Mesenchymal stem cell (in vitro differentiated cells and primary cell): ENCODE measurements around the gene PGM1.

Experiments
- DNase-seq: peaks from one replicate; pipeline ENCODE4 v3.0.0-alpha.2; 2013
- H2AFZ ChIP-seq: one replicate; pipeline ENCODE4 v1.6.1; 2013; ENCODE audit warnings: low read depth, mild to moderate bottlenecking, control low read depth, inconsistent platforms, low read length, moderate library complexity
- H2AK5ac ChIP-seq: 2 replicates; pipeline ENCODE4 v1.6.1; 2013; ENCODE audit warnings: low read length, moderate library complexity, mild to moderate bottlenecking, inconsistent platforms; ENCODE audit not compliant: severe bottlenecking
- H2BK120ac ChIP-seq: one replicate; pipeline ENCODE4 v1.6.1; 2013; ENCODE audit warnings: low read depth, mild to moderate bottlenecking, inconsistent platforms, low read length, moderate library complexity
- H2BK12ac ChIP-seq, 2 experiments: one replicate each; pipeline ENCODE4 v1.6.1; 2013; ENCODE audit warnings: inconsistent platforms in 2 of 2, low read length in 2 of 2, mild to moderate bottlenecking in 2 of 2, moderate library complexity in 2 of 2, control low read depth in 1 of 2
- H2BK15ac ChIP-seq: one replicate; pipeline ENCODE4 v1.6.1; 2013; ENCODE audit warnings: mild to moderate bottlenecking, low read depth, inconsistent platforms; ENCODE audit not compliant: poor library complexity, severe bottlenecking
- H2BK5ac ChIP-seq: 2 replicates; pipeline ENCODE4 v1.6.1; 2013; ENCODE audit warnings: low read depth, mild to moderate bottlenecking, low read length, control low read depth, inconsistent platforms; ENCODE audit not compliant: poor library complexity, severe bottlenecking
- H3K14ac ChIP-seq, 2 experiments: one replicate each; pipeline ENCODE4 v1.6.1; 2013; ENCODE audit warnings: inconsistent platforms in 2 of 2, low read length in 2 of 2, control low read depth in 1 of 2, mild to moderate bottlenecking in 1 of 2, moderate library complexity in 1 of 2
- H3K18ac ChIP-seq, 2 experiments: one replicate each; pipeline ENCODE4 v1.6.1; 2013; ENCODE audit warnings: inconsistent platforms in 2 of 2, low read length in 2 of 2, control low read depth in 1 of 2, low read depth in 1 of 2, mild to moderate bottlenecking in 1 of 2
- H3K23ac ChIP-seq, 2 experiments: one replicate each; pipeline ENCODE4 v1.6.1; 2013; ENCODE audit warnings: inconsistent platforms in 2 of 2, low read length in 2 of 2, mild to moderate bottlenecking in 2 of 2, moderate library complexity in 2 of 2, control low read depth in 1 of 2
- H3K27ac ChIP-seq: 2 replicates; pipeline ENCODE4 v1.5.1; 2013; ENCODE audit warnings: mild to moderate bottlenecking, moderate library complexity, low read length, control low read depth, inconsistent platforms; ENCODE audit not compliant: poor library complexity, severe bottlenecking
- H3K27me3 ChIP-seq, 2 experiments: 2 replicates each; pipeline versions ENCODE4 v1.6.1 to v1.7.0; 2013; ENCODE audit warnings: low read length in 2 of 2, mild to moderate bottlenecking in 2 of 2, moderate library complexity in 2 of 2, control low read depth in 1 of 2, inconsistent platforms in 1 of 2; ENCODE audit not compliant: control insufficient read depth in 1 of 2, insufficient read depth in 1 of 2
- H3K36me3 ChIP-seq, 2 experiments: 2 replicates each; pipeline versions ENCODE4 v1.6.1 to v1.7.0; 2013; ENCODE audit warnings: low read length in 2 of 2, control low read depth in 1 of 2, inconsistent platforms in 1 of 2, low read depth in 1 of 2, mild to moderate bottlenecking in 1 of 2; ENCODE audit not compliant: insufficient read depth in 2 of 2, control insufficient read depth in 1 of 2
- H3K4ac ChIP-seq, 2 experiments: one replicate each; pipeline ENCODE4 v1.6.1; 2013; ENCODE audit warnings: inconsistent platforms in 2 of 2, low read length in 2 of 2, mild to moderate bottlenecking in 2 of 2, moderate library complexity in 2 of 2, control low read depth in 1 of 2, low read depth in 1 of 2
- H3K4me1 ChIP-seq: 2 replicates; pipeline ENCODE4 v1.6.1; 2013; ENCODE audit warnings: low read depth, low read length, control low read depth; ENCODE audit not compliant: control insufficient read depth, insufficient read depth
- H3K4me2 ChIP-seq: 2 replicates; pipeline ENCODE4 v1.6.1; 2013; ENCODE audit warnings: low read length, mild to moderate bottlenecking, inconsistent platforms; ENCODE audit not compliant: poor library complexity, severe bottlenecking
- H3K4me3 ChIP-seq, 2 experiments: 2 replicates each; pipeline versions ENCODE4 v1.5.1 to v1.7.0; 2013; ENCODE audit warnings: low read length in 2 of 2, mild to moderate bottlenecking in 2 of 2, control low read depth in 1 of 2, low read depth in 1 of 2; ENCODE audit not compliant: insufficient read depth in 1 of 2
- H3K79me1 ChIP-seq: replicated peaks from 2 replicates; pipeline ENCODE4 v1.6.1; 2013; ENCODE audit warnings: mild to moderate bottlenecking, control low read depth, low read length, inconsistent platforms; ENCODE audit not compliant: poor library complexity, severe bottlenecking
- H3K9ac ChIP-seq: 2 replicates; pipeline ENCODE4 v1.7.0; 2013; ENCODE audit warnings: mild to moderate bottlenecking, low read length, moderate library complexity
- H3K9me3 ChIP-seq: 2 replicates; pipeline ENCODE4 v1.7.0; 2013; ENCODE audit warnings: mild to moderate bottlenecking, low read length; ENCODE audit not compliant: control insufficient read depth
- H4K8ac ChIP-seq: one replicate; pipeline ENCODE4 v1.6.1; 2013; ENCODE audit warnings: inconsistent platforms, mild to moderate bottlenecking, low read length, moderate library complexity
- H4K91ac ChIP-seq: one replicate; pipeline ENCODE4 v1.6.1; 2013; ENCODE audit warnings: mild to moderate bottlenecking, low read length, inconsistent platforms
- WGBS: methylation state at CpG from one replicate; pipeline ENCODE4 v1.1.7; 2013; ENCODE audit warnings: mixed read lengths; 5-methylcytosine and 5-hydroxymethylcytosine counted together

PGM1 gene

DNA sequence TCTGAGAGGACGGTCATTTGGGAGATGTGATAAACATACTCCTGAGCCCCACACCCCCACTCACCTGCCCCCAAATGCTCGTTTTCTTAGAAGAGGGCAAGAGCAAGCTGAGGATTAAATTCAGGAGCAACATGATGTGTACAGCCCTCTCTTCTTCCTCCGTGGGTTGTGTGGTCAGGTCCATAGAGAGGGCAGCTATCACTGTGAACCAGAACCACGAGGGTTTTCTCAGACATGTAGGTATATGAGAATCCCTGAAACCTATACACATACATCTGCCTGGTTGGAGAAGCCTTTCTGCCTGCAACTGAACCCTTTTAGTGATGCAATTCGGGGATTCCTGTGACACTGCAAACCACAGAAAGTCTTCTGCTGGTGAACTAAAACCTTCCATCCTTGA is 38.9 kb downstream of the PGM1 start:
- Histone ChIP-seq H3K18ac (no peak overlapping the region), H3K4me2 (no peak overlapping the region), H3K23ac (no peak overlapping the region), H2BK5ac (no peak overlapping the region), H3K4ac (no peak overlapping the region), H4K8ac (no peak overlapping the region), H3K9ac (no peak overlapping the region), H3K27ac (no peak overlapping the region), H3K14ac (no peak overlapping the region), H3K27me3 (no peaks in the 10 kb centered on the region), H3K4me3 (no peak overlapping the region), H3K4me1 (peaks cover 3% of the 10 kb centered on the region), H3K9me3 (no peaks in the 10 kb centered on the region), H2AFZ (no peak overlapping the region), H3K79me1 (peaks cover 5% of the 10 kb centered on the region), H3K36me3 (peaks cover 8 to 45% of the 10 kb centered on the region in 2 experiments), H2BK12ac (no peak overlapping the region), H2AK5ac (no peak overlapping the region), H2BK15ac (no peak overlapping the region), H2BK120ac (no peak overlapping the region), H4K91ac (no peak overlapping the region)
- WGBS = 90% methylated on average over 4 of the region's 5 CpGs
- DNase-seq = peak; percentile 12

DNA sequence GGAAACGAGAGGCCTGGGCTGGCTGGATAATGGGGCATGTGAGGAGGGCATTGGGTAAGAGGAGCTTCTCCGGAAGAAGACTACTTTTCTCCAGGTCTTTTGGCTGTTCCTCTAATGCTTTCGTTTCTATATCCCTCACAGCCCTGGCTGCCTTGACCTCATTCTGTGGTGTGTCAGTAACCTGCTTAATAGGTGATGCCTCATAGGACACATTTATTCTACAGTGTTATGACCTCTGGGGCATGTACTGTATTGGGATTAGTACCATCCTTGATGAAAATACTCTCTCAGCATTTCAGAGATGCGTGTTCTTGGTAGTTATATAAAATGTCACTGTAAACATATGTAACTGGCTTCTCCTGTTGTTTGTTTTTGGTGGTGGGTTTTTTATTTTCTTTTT is 40.1 kb downstream of the PGM1 start:
- H2BK12ac ChIP-seq = no peak overlapping the region
- H3K27me3 ChIP-seq = no peaks in the 10 kb centered on the region
- H3K9ac ChIP-seq = no peak overlapping the region
- H2AFZ ChIP-seq = no peak overlapping the region
- H3K4me2 ChIP-seq = no peak overlapping the region
- no peak overlapping the region for H2BK5ac ChIP-seq
- peaks cover 3% of the 10 kb centered on the region for H3K4me1 ChIP-seq
- no peak overlapping the region for H3K27ac ChIP-seq
- no peak overlapping the region for H3K4me3 ChIP-seq
- no peaks in the 10 kb centered on the region for H3K9me3 ChIP-seq
- H3K14ac ChIP-seq = no peak overlapping the region
- WGBS = 97% methylated on average over 2 of the region's 4 CpGs
- no peak overlapping the region for H2BK15ac ChIP-seq
- H2BK120ac ChIP-seq = no peak overlapping the region
- no peak overlapping the region for H3K23ac ChIP-seq
- peak overlapping the region; percentile 49 for H2AK5ac ChIP-seq
- H3K79me1 ChIP-seq = no peaks in the 10 kb centered on the region
- H4K91ac ChIP-seq = no peak overlapping the region
- no peak overlapping the region for H4K8ac ChIP-seq
- no peak overlapping the region for H3K4ac ChIP-seq
- no peak overlapping the region for H3K18ac ChIP-seq
- DNase-seq = no peak
- peaks cover 8 to 57% of the 10 kb centered on the region in 2 experiments for H3K36me3 ChIP-seq

DNA sequence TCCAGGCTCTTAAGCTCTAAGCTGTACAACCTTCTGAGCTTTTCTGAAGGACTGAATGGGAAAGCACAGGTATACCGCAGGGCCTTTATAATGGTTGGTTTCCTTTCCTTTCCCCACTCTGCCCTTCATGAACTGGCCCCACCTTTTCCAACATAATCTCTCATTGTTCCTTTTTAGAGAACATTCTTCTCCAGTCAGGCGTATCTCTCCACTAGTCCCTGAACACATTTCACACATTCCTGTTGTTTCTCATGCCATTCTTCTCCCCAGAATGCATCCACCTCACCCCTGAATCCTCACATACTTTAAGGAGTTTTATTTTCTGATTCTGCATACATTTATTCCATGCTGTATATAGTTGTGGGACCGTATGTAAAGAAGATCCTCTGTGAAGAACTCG is 41.3 kb downstream of the PGM1 start:
- no peak overlapping the region for H2BK15ac ChIP-seq
- H2AK5ac ChIP-seq = peak overlapping the region; percentile 1
- H3K4ac ChIP-seq = no peak overlapping the region
- peaks cover 10 to 67% of the 10 kb centered on the region in 2 experiments for H3K36me3 ChIP-seq
- no peak overlapping the region for H2AFZ ChIP-seq
- no peak overlapping the region for H3K18ac ChIP-seq
- no peak overlapping the region for H3K14ac ChIP-seq
- DNase-seq = no peak
- peaks cover 2% of the 10 kb centered on the region for H3K79me1 ChIP-seq
- H3K27me3 ChIP-seq = no peaks in the 10 kb centered on the region
- no peak overlapping the region for H2BK120ac ChIP-seq
- no peak overlapping the region for H2BK12ac ChIP-seq
- H3K23ac ChIP-seq = no peak overlapping the region
- H3K9me3 ChIP-seq = no peaks in the 10 kb centered on the region
- no peak overlapping the region for H3K4me2 ChIP-seq
- no peak overlapping the region for H3K4me3 ChIP-seq
- WGBS = 98% methylated on average over 4 of the region's 4 CpGs
- no peak overlapping the region for H4K91ac ChIP-seq
- H2BK5ac ChIP-seq = no peak overlapping the region
- no peak overlapping the region for H4K8ac ChIP-seq
- H3K4me1 ChIP-seq = peaks cover 3% of the 10 kb centered on the region
- no peak overlapping the region for H3K9ac ChIP-seq
- peak overlapping the region; percentile 36 for H3K27ac ChIP-seq

DNA sequence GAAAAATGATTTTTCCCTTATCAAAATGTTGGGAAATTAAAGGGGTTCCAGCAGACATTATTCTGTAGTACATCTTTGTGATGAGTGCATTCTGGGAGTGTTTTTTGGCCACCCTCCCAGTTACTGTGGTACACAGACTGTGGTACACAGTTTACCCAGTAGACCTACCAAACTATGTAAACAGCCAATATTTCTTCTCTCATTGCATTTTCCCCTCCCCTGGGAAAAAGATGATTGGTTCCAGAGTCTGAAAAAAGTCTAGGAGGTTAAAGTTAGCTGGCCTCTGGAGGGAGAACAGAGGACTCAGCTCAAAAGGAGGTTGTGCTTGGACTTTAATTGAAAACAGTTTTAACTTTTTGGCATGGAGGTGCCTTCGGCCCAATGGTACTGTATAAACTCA is 42.5 kb downstream of the PGM1 start:
- Histone ChIP-seq H3K27ac (no peak overlapping the region), H2BK120ac (no peak overlapping the region), H3K4me2 (no peak overlapping the region), H2AFZ (no peak overlapping the region), H2BK15ac (no peak overlapping the region), H3K9ac (no peak overlapping the region), H3K79me1 (peaks cover 2% of the 10 kb centered on the region), H4K8ac (no peak overlapping the region), H2AK5ac (no peak overlapping the region), H3K4me3 (no peak overlapping the region), H3K23ac (no peak overlapping the region), H3K36me3 (peaks cover 10 to 71% of the 10 kb centered on the region in 2 experiments), H2BK5ac (no peak overlapping the region), H4K91ac (no peak overlapping the region), H3K27me3 (no peaks in the 10 kb centered on the region), H3K4me1 (peaks cover 3% of the 10 kb centered on the region), H2BK12ac (no peak overlapping the region), H3K18ac (no peak overlapping the region), H3K4ac (no peak overlapping the region), H3K9me3 (no peaks in the 10 kb centered on the region), H3K14ac (no peak overlapping the region)
- WGBS = no CpG with 5 or more reads among the region's 1 CpG
- DNase-seq = peak; percentile 31
